Astrocyte (in vitro differentiated cells and primary cell): Measurements from ENCODE around the gene WNT9A.

Experiments used
- CTCF ChIP-seq: IDR thresholded peaks from 2 replicates; pipeline ENCODE4 v1.5.1; 2011; ENCODE audit warnings: low read depth, mild to moderate bottlenecking, inconsistent platforms, low read length, moderate library complexity; ENCODE audit not compliant: insufficient read depth
- EZH2 ChIP-seq: IDR thresholded peaks from 2 replicates; pipeline ENCODE4 v1.6.1; 2012; ENCODE audit warnings: mild to moderate bottlenecking, low read length, inconsistent platforms; ENCODE audit not compliant: insufficient read depth

GRCh38 chr1:227940791-227941241, 6.9 kb downstream of the WNT9A start:
- TF ChIP-seq CTCF (no peak), EZH2 (no peak)
